ENCODE data around the gene PRM2. TPM values are rescaled to one million over a fixed set of nuclear protein-coding genes. Genes with fewer than 3 reads are reported as not detected.
A peak's percentile ranks its signal among the peaks of the same experiment; 100 is the strongest.

Gene PRM2
- total and polyA plus RNA-seq, 3 experiments from 2014 or later: not detected

- no peak overlapping the region for H3K4me3 ChIP-seq (ENCODE audit: low read length)
Measured at GRCh38 chr16:11310634-11310977, 34.3 kb upstream of the PRM2 start.

GRCh38 chr16:11309895-11310633 lies 33.8 kb upstream of the PRM2 start:
- H3K4me1 Mint-ChIP-seq: peaks cover 28 to 50% (median 44%) of the 10 kb centered on the region in 3 donors
- H3K9me3 ChIP-seq (ENCODE audit: low read length): no peaks in the 10 kb centered on the region
- DNase-seq: no peak
- CTCF ChIA-PET: interaction anchor here (0.9 to 3.2 kb wide), 2 partner anchors 12 to 55 kb away, joined by 5 to 8 read pairs; partner anchors contain the start of gene SOCS1
- peaks cover 0 to 1% of the 10 kb centered on the region in 2 donors for H3K27me3 Mint-ChIP-seq
- H3K36me3 ChIP-seq (ENCODE audit: insufficient read depth, low read length): no peaks in the 10 kb centered on the region
- peak overlapping the region in 1 of 7 donors; percentile 74 for H3K4me3 Mint-ChIP-seq
- no peak overlapping the region for H3K4me3 ChIP-seq (ENCODE audit: low read length)
- peak overlapping the region in 4 of 8 donors; percentile 2 to 95 (median 54) for H3K27ac Mint-ChIP-seq
- no peaks in the 10 kb centered on the region for H3K9me3 Mint-ChIP-seq
- POLR2A ChIA-PET: interaction anchor here (0.8 kb wide), 1 partner anchor 54 kb away, joined by 3 read pairs; the partner anchor contains the start of gene SOCS1
- H3K4me1 ChIP-seq (ENCODE audit: insufficient read depth, low read length): peaks cover 27% of the 10 kb centered on the region
- H3K27me3 ChIP-seq (ENCODE audit: insufficient read depth, low read length, poor library complexity, severe bottlenecking): no peaks in the 10 kb centered on the region
- H3K36me3 Mint-ChIP-seq: peaks cover 0 to 1% (median 0%) of the 10 kb centered on the region in 3 donors
- H3K27ac ChIP-seq (ENCODE audit: low read depth, low read length): no peak overlapping the region

More at GRCh38 chr16:11310634-11310977, 34.3 kb upstream of the PRM2 start:
- Mint-ChIP-seq H3K27ac (peak overlapping the region in 7 of 8 donors; percentile 21 to 95 (median 90)), H3K27me3 (no peaks in the 10 kb centered on the region), H3K4me3 (peak overlapping the region in 2 of 7 donors; percentile 77 to 90), H3K4me1 (peaks cover 28 to 50% (median 44%) of the 10 kb centered on the region in 3 donors), H3K36me3 (peaks cover 0 to 1% (median 0%) of the 10 kb centered on the region in 3 donors), H3K9me3 (no peaks in the 10 kb centered on the region)
- no peak for DNase-seq
- H3K4me1 ChIP-seq (ENCODE audit: insufficient read depth, low read length): peaks cover 27% of the 10 kb centered on the region
- H3K36me3 ChIP-seq (ENCODE audit: insufficient read depth, low read length): no peaks in the 10 kb centered on the region
- H3K27me3 ChIP-seq (ENCODE audit: insufficient read depth, low read length, poor library complexity, severe bottlenecking): no peaks in the 10 kb centered on the region
- H3K9me3 ChIP-seq (ENCODE audit: low read length): no peaks in the 10 kb centered on the region
- POLR2A ChIA-PET: interaction anchor here (0.8 kb wide), 1 partner anchor 55 kb away, joined by 3 read pairs; the partner anchor contains the start of gene SOCS1
- CTCF ChIA-PET: interaction anchor here (0.9 to 3.2 kb wide), 3 partner anchors 12 to 55 kb away, joined by 3 to 8 read pairs (median 5); partner anchors contain the start of gene SOCS1
- H3K27ac ChIP-seq (ENCODE audit: low read depth, low read length): no peak overlapping the region

DNA sequence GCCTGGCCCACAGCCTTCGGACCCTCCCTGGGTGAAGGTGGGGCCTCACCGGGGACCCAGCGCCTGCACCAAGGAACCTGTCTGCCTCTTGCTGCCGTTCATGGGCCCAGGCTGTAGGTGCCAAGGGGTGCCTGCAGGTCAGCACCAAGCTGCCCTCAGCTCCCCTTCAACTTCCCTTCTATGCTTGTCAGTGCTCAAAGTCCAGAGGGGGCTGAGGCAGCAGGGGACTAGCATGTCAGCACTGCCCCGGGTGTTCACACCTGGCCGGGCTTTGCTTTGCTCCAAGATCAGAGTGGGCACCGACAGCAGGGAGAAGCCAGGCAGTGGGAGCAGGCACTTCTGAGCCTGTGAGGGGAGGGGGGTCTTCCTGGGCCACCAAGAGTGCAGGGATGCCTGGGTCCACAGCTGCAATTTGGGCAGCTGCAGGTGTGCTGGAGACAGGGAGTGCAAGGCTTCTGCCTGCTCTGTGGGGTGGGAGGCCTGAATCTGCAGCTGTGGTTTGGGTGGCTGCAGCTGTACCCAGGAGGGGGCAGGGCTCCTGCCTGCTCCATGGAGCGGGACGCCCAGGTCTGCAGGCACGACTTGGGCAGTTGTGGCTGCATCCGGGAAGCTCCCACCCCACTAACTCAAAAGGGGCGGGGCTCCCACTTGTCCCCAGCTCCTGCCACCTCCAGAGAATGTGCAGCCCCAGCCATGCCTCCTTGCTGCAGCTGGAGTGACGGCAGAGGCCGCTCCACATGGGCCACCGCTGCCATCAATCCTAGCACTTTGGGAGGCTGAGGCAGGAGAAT lies 32.4 kb upstream of the PRM2 start:
- POLR2A ChIA-PET: no interaction called here
- Histone ChIP-seq H3K36me3 (ENCODE audit: insufficient read depth, low read length) (no peaks in the 10 kb centered on the region), H3K27me3 (ENCODE audit: insufficient read depth, low read length, poor library complexity, severe bottlenecking) (no peaks in the 10 kb centered on the region), H3K9me3 (ENCODE audit: low read length) (no peaks in the 10 kb centered on the region), H3K4me3 (ENCODE audit: low read length) (no peak overlapping the region), H3K4me1 (ENCODE audit: insufficient read depth, low read length) (peaks cover 27% of the 10 kb centered on the region), H3K27ac (ENCODE audit: low read depth, low read length) (no peak overlapping the region)
- CTCF ChIA-PET: interaction anchor here (3.2 kb wide), 1 partner anchor 53 kb away, joined by 8 read pairs; the partner anchor contains the start of gene SOCS1
- Mint-ChIP-seq H3K4me3 (no peak overlapping the region), H3K27me3 (peaks cover 0 to 4% of the 10 kb centered on the region in 2 donors), H3K9me3 (no peaks in the 10 kb centered on the region), H3K27ac (peak overlapping the region in 1 of 8 donors; percentile 54), H3K4me1 (peaks cover 25 to 50% (median 43%) of the 10 kb centered on the region in 3 donors), H3K36me3 (peaks cover 0 to 1% (median 0%) of the 10 kb centered on the region in 3 donors)
- no peak for DNase-seq

- Histone ChIP-seq H3K9me3 (ENCODE audit: low read length) (no peaks in the 10 kb centered on the region), H3K4me1 (ENCODE audit: insufficient read depth, low read length) (peaks cover 25% of the 10 kb centered on the region), H3K27ac (ENCODE audit: low read depth, low read length) (no peak overlapping the region), H3K4me3 (ENCODE audit: low read length) (no peak overlapping the region), H3K36me3 (ENCODE audit: insufficient read depth, low read length) (no peaks in the 10 kb centered on the region), H3K27me3 (ENCODE audit: insufficient read depth, low read length, poor library complexity, severe bottlenecking) (no peaks in the 10 kb centered on the region)
- peak overlapping the region in 2 of 8 donors; percentile 29 to 41 for H3K27ac Mint-ChIP-seq
- ChIA-PET CTCF (interaction anchor here (3.2 kb wide), 1 partner anchor 52 kb away, joined by 8 read pairs; the partner anchor contains the start of gene SOCS1), POLR2A (no interaction called here)
- H3K27me3 Mint-ChIP-seq: peaks cover 0 to 4% of the 10 kb centered on the region in 2 donors
- no peak overlapping the region for H3K4me3 Mint-ChIP-seq
- DNase-seq: no peak
- no peaks in the 10 kb centered on the region for H3K9me3 Mint-ChIP-seq
- H3K36me3 Mint-ChIP-seq: peaks cover 0 to 1% (median 0%) of the 10 kb centered on the region in 3 donors
- H3K4me1 Mint-ChIP-seq: peaks cover 21 to 42% (median 35%) of the 10 kb centered on the region in 3 donors
Measured at GRCh38 chr16:11307639-11308492, 31.6 kb upstream of the PRM2 start.

GRCh38 chr16:11306997-11307638 lies 30.8 kb upstream of the PRM2 start:
- H3K9me3 Mint-ChIP-seq: no peaks in the 10 kb centered on the region
- peaks cover 16 to 34% (median 29%) of the 10 kb centered on the region in 3 donors for H3K4me1 Mint-ChIP-seq
- H3K27ac Mint-ChIP-seq: no peak overlapping the region
- no peaks in the 10 kb centered on the region for H3K27me3 ChIP-seq (ENCODE audit: insufficient read depth, low read length, poor library complexity, severe bottlenecking)
- CTCF ChIA-PET: no interaction called here
- no peak overlapping the region for H3K27ac ChIP-seq (ENCODE audit: low read depth, low read length)
- peaks cover 0 to 1% (median 0%) of the 10 kb centered on the region in 3 donors for H3K36me3 Mint-ChIP-seq
- no peak overlapping the region for H3K4me3 ChIP-seq (ENCODE audit: low read length)
- no peaks in the 10 kb centered on the region for H3K36me3 ChIP-seq (ENCODE audit: insufficient read depth, low read length)
- no peak overlapping the region for H3K4me3 Mint-ChIP-seq
- H3K27me3 Mint-ChIP-seq: peaks cover 0 to 4% of the 10 kb centered on the region in 2 donors
- POLR2A ChIA-PET: no interaction called here
- H3K9me3 ChIP-seq (ENCODE audit: low read length): no peaks in the 10 kb centered on the region
- H3K4me1 ChIP-seq (ENCODE audit: insufficient read depth, low read length): peaks cover 17% of the 10 kb centered on the region
- DNase-seq: no peak

DNA sequence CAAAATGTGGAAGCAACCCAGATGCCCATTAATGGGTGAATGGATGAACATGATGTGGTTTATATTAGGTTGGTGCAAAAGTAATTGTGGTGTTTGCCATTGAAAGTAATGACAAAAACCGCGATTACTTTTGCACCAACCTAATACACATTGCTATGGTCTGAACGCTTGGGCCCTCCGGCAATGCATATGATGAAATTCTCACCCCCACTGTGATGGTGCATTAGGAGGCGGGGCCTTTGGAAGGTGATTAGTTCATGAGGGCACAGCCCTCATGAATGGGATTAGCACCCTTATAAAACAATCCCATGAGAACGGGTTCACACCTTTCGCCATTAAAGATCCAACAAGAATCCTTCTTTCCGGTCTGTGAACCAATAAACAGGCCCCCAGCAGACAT lies 30.1 kb upstream of the PRM2 start:
- DNase-seq: no peak
- Histone ChIP-seq H3K36me3 (ENCODE audit: insufficient read depth, low read length) (no peaks in the 10 kb centered on the region), H3K4me3 (ENCODE audit: low read length) (no peak overlapping the region), H3K27me3 (ENCODE audit: insufficient read depth, low read length, poor library complexity, severe bottlenecking) (no peaks in the 10 kb centered on the region), H3K4me1 (ENCODE audit: insufficient read depth, low read length) (peaks cover 12% of the 10 kb centered on the region), H3K27ac (ENCODE audit: low read depth, low read length) (no peak overlapping the region), H3K9me3 (ENCODE audit: low read length) (no peaks in the 10 kb centered on the region)
- CTCF ChIA-PET: no interaction called here
- Mint-ChIP-seq H3K36me3 (peaks cover 0 to 1% (median 0%) of the 10 kb centered on the region in 3 donors), H3K4me3 (no peak overlapping the region), H3K9me3 (no peaks in the 10 kb centered on the region), H3K4me1 (peaks cover 11 to 27% (median 22%) of the 10 kb centered on the region in 3 donors), H3K27ac (no peak overlapping the region), H3K27me3 (peaks cover 0 to 4% of the 10 kb centered on the region in 2 donors)
- POLR2A ChIA-PET: no interaction called here

DNA sequence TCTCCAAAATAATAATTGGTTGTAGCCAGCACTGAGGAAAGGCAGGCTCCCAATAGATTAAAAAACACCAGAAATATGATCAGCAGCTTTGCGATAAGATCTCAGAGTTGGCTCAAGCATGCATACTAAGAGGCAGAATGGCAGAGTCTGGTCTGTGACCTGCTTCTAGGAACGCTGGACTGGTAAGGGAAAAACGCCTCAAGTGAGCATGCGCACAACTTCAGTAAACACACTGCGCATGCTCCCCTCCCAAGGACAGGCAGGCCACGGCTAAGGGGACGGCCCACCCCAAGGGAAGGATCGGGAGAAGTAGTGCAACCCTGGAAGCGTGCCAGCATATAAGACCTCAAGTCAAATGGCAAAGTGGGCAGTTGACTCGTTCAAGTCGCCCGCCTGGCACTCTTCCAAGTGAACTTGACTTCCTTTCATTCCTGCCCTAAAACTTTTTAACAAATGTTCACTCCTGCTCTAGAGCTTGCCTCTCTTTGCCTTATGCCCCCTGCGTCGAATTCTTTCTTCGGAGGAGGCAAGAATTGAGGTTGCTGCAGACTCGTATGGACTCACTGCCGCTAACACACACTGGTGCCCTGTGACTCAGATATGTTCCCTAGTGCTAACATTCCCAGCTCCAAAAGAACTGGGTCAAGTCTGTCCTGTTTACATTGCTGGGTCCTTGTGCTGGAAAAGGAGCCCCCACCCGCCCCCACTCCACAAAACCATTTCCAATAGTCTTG lies 27.3 kb upstream of the PRM2 start:
- no peaks in the 10 kb centered on the region for H3K27me3 ChIP-seq (ENCODE audit: insufficient read depth, low read length, poor library complexity, severe bottlenecking)
- Mint-ChIP-seq H3K27ac (no peak overlapping the region), H3K27me3 (peaks cover 0 to 4% of the 10 kb centered on the region in 2 donors), H3K9me3 (no peaks in the 10 kb centered on the region), H3K4me1 (peaks cover 0 to 9% (median 9%) of the 10 kb centered on the region in 3 donors), H3K36me3 (peaks cover 0 to 1% (median 0%) of the 10 kb centered on the region in 3 donors), H3K4me3 (no peak overlapping the region)
- no peak overlapping the region for H3K4me3 ChIP-seq (ENCODE audit: low read length)
- CTCF ChIA-PET: no interaction called here
- no peak for DNase-seq
- H3K9me3 ChIP-seq (ENCODE audit: low read length): no peaks in the 10 kb centered on the region
- no peaks in the 10 kb centered on the region for H3K36me3 ChIP-seq (ENCODE audit: insufficient read depth, low read length)
- no peak overlapping the region for H3K27ac ChIP-seq (ENCODE audit: low read depth, low read length)
- no peaks in the 10 kb centered on the region for H3K4me1 ChIP-seq (ENCODE audit: insufficient read depth, low read length)
- POLR2A ChIA-PET: no interaction called here
